ENCODE measurements around the gene FAM167B.

DNA sequence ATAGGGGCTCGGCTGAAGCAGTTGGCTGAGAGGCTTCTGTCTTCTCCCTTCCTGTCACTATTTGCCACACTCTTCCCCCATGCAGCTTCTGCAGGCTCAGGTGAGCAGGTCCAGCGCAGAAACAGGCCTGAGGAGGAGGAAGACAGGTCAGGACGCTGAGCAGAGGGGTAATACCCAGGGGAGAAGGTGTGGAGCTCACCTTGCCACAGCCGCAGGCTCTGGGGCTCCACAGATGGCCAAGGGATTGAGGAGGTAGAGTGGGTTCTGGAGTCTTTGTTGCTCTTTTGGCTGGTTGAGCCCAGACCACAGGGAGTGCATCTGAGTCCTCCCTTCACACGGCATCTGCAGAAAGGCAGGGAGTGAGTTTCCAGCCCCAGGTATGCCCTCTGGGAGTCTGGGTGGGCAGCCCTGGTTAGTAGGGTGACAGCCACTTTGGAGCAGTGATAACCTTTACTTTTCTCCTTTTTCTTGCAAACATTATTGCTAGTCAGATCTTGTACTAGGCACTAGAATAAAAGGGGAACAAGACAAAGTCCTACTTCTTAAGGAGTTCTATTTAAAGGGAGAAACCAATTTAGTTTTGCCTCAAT is 15.1 kb upstream of the FAM167B start:
- TF ChIP-seq POLR2A (IDR thresholded peaks at IDR 0.05; ENCODE audit: low read depth, low read length) = peak; percentile 46
- TF ChIP-seq POLR2AphosphoS5 (IDR thresholded peaks at IDR 0.05; ENCODE audit: low read depth, low read length) = peak; percentile 61; the same call in 1 of the 2 replicates

Measured in GM12892 (cell line).